ENCODE measurements around the gene CLIC5. TPM values are rescaled to one million over a fixed set of nuclear protein-coding genes. Genes with fewer than 3 reads are reported as not detected.

CLIC5 gene
- polyA plus RNA-seq, 1 experiment, result not detected

- DNase-seq (ENCODE audit: low read depth, low spot score), result no peak
- CTCF ChIA-PET, result no interaction called here
- Histone ChIP-seq H3K4me3 (ENCODE audit: low read depth, low read length) (no peak overlapping the region), H3K9me3 (ENCODE audit: control insufficient read depth, insufficient read depth, low read length) (no peaks in the 10 kb centered on the region), H3K27ac (ENCODE audit: low read depth, low read length) (no peak overlapping the region), H3K27me3 (ENCODE audit: control insufficient read depth, insufficient read depth, low read length) (no peaks in the 10 kb centered on the region)
- no peak for TF ChIP-seq CTCF (IDR thresholded peaks at IDR 0.05; ENCODE audit: low read depth, low read length)
- POLR2A ChIA-PET, result no interaction called here
Measured at GRCh38 chr6:46035242-46035641, 19.6 kb upstream of the CLIC5 start.

- TF ChIP-seq CTCF (IDR thresholded peaks at IDR 0.05; ENCODE audit: low read depth, low read length), result no peak
- H3K27me3 ChIP-seq (ENCODE audit: control insufficient read depth, insufficient read depth, low read length), result peaks cover 2% of the 10 kb centered on the region
- POLR2A ChIA-PET, result no interaction called here
Measured at GRCh38 chr6:46032110-46032998, 16.7 kb upstream of the CLIC5 start.

GRCh38 chr6:46029602-46030001 lies 13.9 kb upstream of the CLIC5 start:
- ChIA-PET CTCF (no interaction called here), POLR2A (no interaction called here)
- Histone ChIP-seq H3K27me3 (ENCODE audit: control insufficient read depth, insufficient read depth, low read length) (peaks cover 2% of the 10 kb centered on the region), H3K9me3 (ENCODE audit: control insufficient read depth, insufficient read depth, low read length) (no peaks in the 10 kb centered on the region), H3K27ac (ENCODE audit: low read depth, low read length) (no peak overlapping the region), H3K4me3 (ENCODE audit: low read depth, low read length) (no peak overlapping the region)
- no peak for DNase-seq (ENCODE audit: low read depth, low spot score)
- no peak for TF ChIP-seq CTCF (IDR thresholded peaks at IDR 0.05; ENCODE audit: low read depth, low read length)

More at GRCh38 chr6:46032110-46032998, 16.7 kb upstream of the CLIC5 start:
- H3K4me3 ChIP-seq (ENCODE audit: low read depth, low read length), result no peak overlapping the region
- DNase-seq (ENCODE audit: low read depth, low spot score), result no peak
- H3K9me3 ChIP-seq (ENCODE audit: control insufficient read depth, insufficient read depth, low read length), result no peaks in the 10 kb centered on the region
- CTCF ChIA-PET, result interaction anchor here (1.3 kb wide), 1 partner anchor 58 kb away, joined by 3 read pairs; no protein-coding TSS in a partner anchor
- no peak overlapping the region for H3K27ac ChIP-seq (ENCODE audit: low read depth, low read length)

DNA sequence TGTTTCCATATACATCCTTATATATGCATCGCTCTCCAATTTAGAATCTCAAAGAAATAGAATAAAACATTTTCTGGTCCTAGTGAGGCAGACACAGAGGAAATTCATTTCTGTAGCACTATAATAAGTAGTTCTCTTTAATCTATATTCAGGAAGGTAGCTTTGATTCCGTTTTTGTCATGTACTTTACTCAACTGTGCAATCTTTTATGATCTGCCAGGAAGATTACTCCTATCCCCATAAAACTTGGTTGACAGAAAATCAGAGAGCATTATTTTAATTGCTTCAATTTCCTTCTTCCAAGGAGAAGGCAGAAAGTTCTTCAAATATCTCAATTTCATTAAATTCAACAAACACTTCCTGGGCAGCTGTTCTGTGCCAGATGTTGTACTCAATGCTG lies 10.6 kb upstream of the CLIC5 start:
- no peak for TF ChIP-seq CTCF (IDR thresholded peaks at IDR 0.05; ENCODE audit: low read depth, low read length)
- Histone ChIP-seq H3K27me3 (ENCODE audit: control insufficient read depth, insufficient read depth, low read length) (peaks cover 2% of the 10 kb centered on the region), H3K9me3 (ENCODE audit: control insufficient read depth, insufficient read depth, low read length) (no peaks in the 10 kb centered on the region), H3K27ac (ENCODE audit: low read depth, low read length) (no peak overlapping the region), H3K4me3 (ENCODE audit: low read depth, low read length) (no peak overlapping the region)
- DNase-seq (ENCODE audit: low read depth, low spot score), result no peak
- POLR2A ChIA-PET, result no interaction called here
- CTCF ChIA-PET, result interaction anchor here (0.5 to 1.5 kb wide), 2 partner anchors 72 to 96 kb away, joined by 3 to 5 read pairs; no protein-coding TSS in a partner anchor

DNA sequence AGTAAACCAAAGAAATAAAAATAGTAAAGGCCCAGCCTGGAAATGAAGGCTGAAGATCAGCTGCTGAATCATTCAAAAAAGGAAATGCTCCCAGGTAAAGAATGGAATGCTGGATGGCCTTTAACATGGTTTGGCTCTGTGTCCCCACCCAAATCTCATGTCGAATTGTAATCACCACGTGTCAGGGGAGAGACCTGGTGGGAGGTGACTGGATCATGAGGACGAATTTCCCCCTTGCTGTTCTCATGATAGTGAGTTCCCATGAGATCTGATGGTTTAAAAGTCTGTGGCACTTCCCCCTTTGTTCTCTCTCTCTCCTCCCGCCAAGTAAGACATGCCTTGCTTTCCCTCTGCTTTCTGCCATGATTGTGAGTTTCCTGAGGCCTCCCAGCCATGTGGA lies 9.9 kb upstream of the CLIC5 start:
- no peak for DNase-seq (ENCODE audit: low read depth, low spot score)
- no peak for TF ChIP-seq CTCF (IDR thresholded peaks at IDR 0.05; ENCODE audit: low read depth, low read length)
- H3K27me3 ChIP-seq (ENCODE audit: control insufficient read depth, insufficient read depth, low read length), result peaks cover 2% of the 10 kb centered on the region
- H3K27ac ChIP-seq (ENCODE audit: low read depth, low read length), result no peak overlapping the region
- CTCF ChIA-PET, result interaction anchor here (0.5 to 1.5 kb wide), 2 partner anchors 71 to 95 kb away, joined by 3 to 5 read pairs; no protein-coding TSS in a partner anchor
- POLR2A ChIA-PET, result no interaction called here
- no peaks in the 10 kb centered on the region for H3K9me3 ChIP-seq (ENCODE audit: control insufficient read depth, insufficient read depth, low read length)
- no peak overlapping the region for H3K4me3 ChIP-seq (ENCODE audit: low read depth, low read length)

All from AG04450 (cell line).